ENCODE data around the gene SOX8.

SOX8 gene

GRCh38 chr16:965487-965886 is 16.1 kb upstream of the SOX8 start:
- POLR2A ChIA-PET = interaction anchor here (0.6 kb wide), 1 partner anchor 23 kb away, joined by 7 read pairs; no protein-coding TSS in a partner anchor
- H3K4me1 ChIP-seq (ENCODE audit: control insufficient read depth, insufficient read depth, low read length) = peaks cover 4% of the 10 kb centered on the region; the same call in 1 of the 2 replicates
- peak; percentile 99 for TF ChIP-seq ZNF624 (tag by site-specific recombination; IDR thresholded peaks at IDR 0.05)
- no peak for TF ChIP-seq SP2 (tag by site-specific recombination; IDR thresholded peaks at IDR 0.05)
- peak; percentile 77 for TF ChIP-seq SETDB1 (IDR thresholded peaks at IDR 0.05; ENCODE audit: insufficient read length, low read length)
- H3K27ac ChIP-seq (ENCODE audit: extremely low read depth, low read depth, low read length) = no peak overlapping the region
- no peak overlapping the region for H3K4me3 ChIP-seq (ENCODE audit: low read depth, low read length)
- H3K36me3 ChIP-seq (ENCODE audit: control insufficient read depth in 2 of 2, insufficient read depth in 1 of 2, low read length in 2 of 2) = peaks cover 0 to 26% of the 10 kb centered on the region in 2 experiments; a peak in 1 of 3 replicates
- CTCF ChIA-PET = interaction anchor here (0.5 kb wide), 1 partner anchor 1468 kb away, joined by 3 read pairs; no protein-coding TSS in a partner anchor
- no peaks in the 10 kb centered on the region for H3K9me3 ChIP-seq (ENCODE audit: control insufficient read depth, insufficient read depth, low read depth, low read length)

- H3K9me3 ChIP-seq (ENCODE audit: control insufficient read depth, insufficient read depth, low read depth, low read length) = no peaks in the 10 kb centered on the region
- ChIA-PET POLR2A (interaction anchor here (0.6 kb wide), 1 partner anchor 23 kb away, joined by 7 read pairs; no protein-coding TSS in a partner anchor), CTCF (interaction anchor here (0.5 kb wide), 1 partner anchor 642 kb away, joined by 3 read pairs; no protein-coding TSS in a partner anchor)
- no peak overlapping the region for H3K27ac ChIP-seq (ENCODE audit: extremely low read depth, low read depth, low read length)
- no peak overlapping the region for H3K4me3 ChIP-seq (ENCODE audit: low read depth, low read length)
- H3K4me1 ChIP-seq (ENCODE audit: control insufficient read depth, insufficient read depth, low read length) = peaks cover 4% of the 10 kb centered on the region; the same call in 1 of the 2 replicates
- H3K36me3 ChIP-seq (ENCODE audit: control insufficient read depth in 2 of 2, insufficient read depth in 1 of 2, low read length in 2 of 2) = peaks cover 0 to 26% of the 10 kb centered on the region in 2 experiments; a peak in 1 of 3 replicates
- TF ChIP-seq ZNF830 (tag by site-specific recombination; IDR thresholded peaks at IDR 0.05; ENCODE audit: low read depth) (no peak), ZSCAN4 (tag by site-specific recombination; IDR thresholded peaks at IDR 0.05) (no peak), ZNF629 (tag by site-specific recombination; IDR thresholded peaks at IDR 0.05) (no peak), ZNF433 (tag by site-specific recombination; IDR thresholded peaks at IDR 0.05; ENCODE audit: low read depth) (no peak), REST (tag by site-specific recombination; IDR thresholded peaks at IDR 0.05) (no peak), ZNF48 (tag by site-specific recombination; IDR thresholded peaks at IDR 0.05) (no peak), ZNF341 (tag by site-specific recombination; IDR thresholded peaks at IDR 0.05; ENCODE audit: low read depth) (no peak), ZNF768 (tag by site-specific recombination; IDR thresholded peaks at IDR 0.05) (no peak), KLF17 (tag by site-specific recombination; IDR thresholded peaks at IDR 0.05) (no peak), GLI4 (tag by site-specific recombination; IDR thresholded peaks at IDR 0.05) (no peak), ZNF350 (tag by site-specific recombination; IDR thresholded peaks at IDR 0.05) (no peak), ZNF394 (tag by site-specific recombination; IDR thresholded peaks at IDR 0.05; ENCODE audit: borderline replicate concordance) (no peak), ZFHX2 (tag by site-specific recombination; conservative IDR thresholded peaks at IDR 0.05) (no peak)
Measured at GRCh38 chr16:966035-966434, 15.5 kb upstream of the SOX8 start.

GRCh38 chr16:966505-966904 is 15.1 kb upstream of the SOX8 start:
- Histone ChIP-seq H3K36me3 (ENCODE audit: control insufficient read depth in 2 of 2, insufficient read depth in 1 of 2, low read length in 2 of 2) (peaks cover 0 to 26% of the 10 kb centered on the region in 2 experiments; a peak in 1 of 3 replicates), H3K27ac (ENCODE audit: extremely low read depth, low read depth, low read length) (no peak overlapping the region), H3K4me1 (ENCODE audit: control insufficient read depth, insufficient read depth, low read length) (peaks cover 7% of the 10 kb centered on the region; the same call in 1 of the 2 replicates), H3K4me3 (ENCODE audit: low read depth, low read length) (no peak overlapping the region), H3K9me3 (ENCODE audit: control insufficient read depth, insufficient read depth, low read depth, low read length) (no peaks in the 10 kb centered on the region)
- CTCF ChIA-PET = interaction anchor here (0.5 kb wide), 1 partner anchor 642 kb away, joined by 3 read pairs; no protein-coding TSS in a partner anchor
- TF ChIP-seq ZSCAN4 (tag by site-specific recombination; IDR thresholded peaks at IDR 0.05) = no peak
- POLR2A ChIA-PET = no interaction called here

Measured in HEK293 (cell line).